Stimulated activated memory B cell treated with anti-CD40 and anti-IgM and Interleukin-4, amounts not matched to agents 10 μg/mL and 1 μg/mL and 100 μg/mL, for 72 hours (primary cell): Measurements from ENCODE around the gene ST3GAL2.
"Not testable (repeated sequence)": the region's sequence is repeated elsewhere in the genome, so short reads cannot be mapped to it uniquely, and the experiment has no call there.

Experiments used
- ATAC-seq: fragments of 150-1000 bp; cut with Tn5 transposase; 2 replicates; pipeline ENCODE4 v1.10.0; 2021
- H3K27ac Mint-ChIP-seq: one replicate; pipeline ENCODE4 v1.8.0; 2022; ENCODE audit warnings: mild to moderate bottlenecking, mixed read lengths
- H3K27me3 Mint-ChIP-seq: one replicate; pipeline ENCODE4 v1.8.0; 2022; ENCODE audit warnings: mixed read lengths
- H3K36me3 Mint-ChIP-seq: one replicate; pipeline ENCODE4 v1.8.0; 2022; ENCODE audit warnings: mixed read lengths
- H3K4me1 Mint-ChIP-seq: one replicate; pipeline ENCODE4 v1.8.0; 2022; ENCODE audit warnings: mixed read lengths
- H3K4me3 Mint-ChIP-seq: one replicate; pipeline ENCODE4 v1.8.0; 2022; ENCODE audit warnings: mild to moderate bottlenecking, moderate library complexity, mixed read lengths
- H3K9me3 Mint-ChIP-seq: one replicate; pipeline ENCODE4 v1.8.0; 2022; ENCODE audit warnings: mixed read lengths

The ST3GAL2 gene

DNA sequence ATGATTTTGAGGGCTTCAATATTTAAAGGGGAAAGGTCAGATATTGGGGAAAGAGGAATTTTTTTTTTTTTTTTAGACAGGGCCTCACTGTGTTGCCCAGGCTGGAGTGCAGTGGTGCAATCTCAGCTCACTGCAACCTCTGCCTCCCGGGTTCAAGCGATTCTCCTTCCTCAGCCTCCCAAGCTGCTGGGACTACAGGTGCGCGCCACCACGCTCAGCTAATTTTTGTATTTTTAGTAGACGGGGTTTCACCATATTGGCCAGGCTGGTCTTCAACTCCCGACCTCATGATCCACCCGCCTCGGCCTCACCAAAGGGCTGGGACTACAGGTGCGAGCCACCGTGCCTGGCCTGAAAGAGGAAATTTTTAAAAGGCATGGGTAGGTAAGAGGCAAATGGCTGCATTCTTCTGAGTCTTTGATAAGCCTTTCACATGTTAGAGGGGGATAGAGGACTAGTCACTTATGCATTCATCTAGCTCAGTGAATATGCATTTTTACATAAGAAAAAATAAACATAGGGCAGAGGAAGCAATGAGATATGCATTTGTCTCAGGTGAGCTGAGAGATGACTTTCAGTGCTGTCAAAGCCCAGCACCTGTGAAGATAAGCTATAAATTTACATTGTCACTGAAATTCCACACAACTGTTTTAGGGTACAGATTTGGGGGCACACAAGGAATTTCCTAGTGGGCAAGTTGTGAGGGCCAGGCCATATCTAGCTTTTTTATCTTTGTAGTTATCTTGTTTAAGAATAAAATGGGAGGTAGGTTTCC lies 14.4 kb upstream of the ST3GAL2 start:
- H3K4me1 Mint-ChIP-seq = peaks cover 19% of the 10 kb centered on the region

DNA sequence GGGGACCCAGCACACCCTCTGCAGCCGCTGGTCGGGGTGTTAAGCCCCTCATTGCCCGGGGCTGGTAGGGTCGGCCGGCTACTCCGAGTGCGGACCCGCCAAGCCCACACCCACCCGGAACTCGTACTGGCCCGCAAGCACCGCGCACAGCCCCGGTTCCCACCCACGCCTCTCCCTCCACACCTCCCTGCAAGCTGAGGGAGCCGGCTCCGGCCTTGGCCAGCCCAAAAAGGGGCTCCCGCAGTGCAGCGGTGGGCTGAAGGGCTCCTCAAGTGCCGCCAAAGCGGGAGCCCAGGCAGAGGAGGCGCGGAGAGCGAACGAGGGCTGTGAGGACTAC lies 12.1 kb upstream of the ST3GAL2 start:
- H3K9me3 Mint-ChIP-seq, H3K4me3 Mint-ChIP-seq, H3K36me3 Mint-ChIP-seq: not testable (repeated sequence)

More for the DNA sequence above, 14.4 kb upstream of the ST3GAL2 start:
- Mint-ChIP-seq H3K27ac (peak overlapping the region; percentile 97), H3K9me3 (no peaks in the 10 kb centered on the region), H3K27me3 (no peaks in the 10 kb centered on the region), H3K36me3 (no peaks in the 10 kb centered on the region), H3K4me3 (peak overlapping the region; percentile 93)
- no peak for ATAC-seq

DNA sequence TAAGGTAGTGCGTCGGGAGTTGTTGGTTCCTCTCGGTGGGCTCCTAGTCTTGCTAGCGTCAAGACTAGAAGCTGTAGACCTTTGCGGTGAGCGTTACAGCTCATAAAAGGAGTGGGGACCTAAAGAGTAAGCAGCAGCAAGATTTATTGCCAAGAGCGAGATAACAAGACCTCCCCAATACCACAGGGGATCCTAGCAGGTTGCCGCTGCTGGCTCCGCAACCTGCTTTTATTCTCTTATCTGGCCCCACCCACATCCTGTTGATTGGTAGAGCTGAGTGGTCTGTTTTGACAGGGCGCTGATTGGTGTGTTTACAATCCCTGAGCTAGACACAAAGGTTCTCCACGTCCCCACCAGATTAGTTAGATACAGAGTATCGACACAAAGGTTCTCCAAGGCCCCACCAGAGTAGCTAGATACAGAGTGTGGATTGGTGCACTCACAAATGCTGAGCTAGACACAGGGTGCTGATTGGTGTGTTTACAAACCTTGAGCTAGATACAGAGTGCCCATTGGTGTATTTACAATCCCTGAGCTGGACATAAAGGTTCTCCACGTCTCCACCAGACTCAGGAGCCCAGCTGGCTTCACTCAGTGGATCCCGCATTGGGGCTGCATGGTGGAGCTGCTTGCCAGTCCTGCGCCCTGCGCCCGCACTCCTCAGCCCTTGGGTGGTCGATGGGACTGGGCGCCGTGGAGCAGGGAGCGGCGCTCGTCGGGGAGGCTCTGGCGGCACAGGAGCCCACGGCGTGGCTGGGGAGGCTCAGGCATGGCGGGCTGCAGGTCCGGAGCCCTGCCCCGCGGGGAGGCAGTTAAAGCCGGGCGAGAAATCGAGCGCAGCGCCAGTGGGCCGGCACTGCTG lies 11.5 kb upstream of the ST3GAL2 start:
- not testable (repeated sequence) for H3K27me3 Mint-ChIP-seq, H3K36me3 Mint-ChIP-seq, ATAC-seq, H3K9me3 Mint-ChIP-seq, H3K27ac Mint-ChIP-seq, H3K4me3 Mint-ChIP-seq
- peaks cover 20% of the 10 kb centered on the region for H3K4me1 Mint-ChIP-seq

More for the DNA sequence above, 12.1 kb upstream of the ST3GAL2 start:
- H3K4me1 Mint-ChIP-seq = peaks cover 21% of the 10 kb centered on the region
- not testable (repeated sequence) for H3K27ac Mint-ChIP-seq, ATAC-seq, H3K27me3 Mint-ChIP-seq

DNA sequence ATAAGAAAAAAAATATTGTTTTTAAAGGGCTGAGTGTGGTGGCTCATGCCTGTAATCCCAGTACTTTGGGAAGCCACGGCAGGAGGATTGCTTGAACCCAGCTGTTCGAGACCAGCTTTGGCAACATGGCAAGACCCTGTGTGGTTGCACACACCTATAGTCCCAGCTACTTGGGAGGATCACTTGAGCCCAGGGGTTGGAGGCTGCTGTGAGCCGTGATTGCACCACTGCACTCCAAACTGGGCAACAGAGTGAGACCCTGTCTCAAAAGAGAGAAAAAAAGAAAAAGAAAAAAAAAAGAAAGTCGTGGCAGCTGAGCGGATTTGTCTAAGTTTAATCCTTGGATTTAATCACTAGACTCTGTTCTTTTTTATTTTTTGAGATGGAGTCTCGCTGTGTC lies 9.2 kb upstream of the ST3GAL2 start:
- Mint-ChIP-seq H3K27me3 (no peaks in the 10 kb centered on the region), H3K27ac (no peak overlapping the region), H3K9me3 (no peaks in the 10 kb centered on the region), H3K4me3 (no peak overlapping the region), H3K36me3 (no peaks in the 10 kb centered on the region), H3K4me1 (peaks cover 9% of the 10 kb centered on the region)
- ATAC-seq = no peak

DNA sequence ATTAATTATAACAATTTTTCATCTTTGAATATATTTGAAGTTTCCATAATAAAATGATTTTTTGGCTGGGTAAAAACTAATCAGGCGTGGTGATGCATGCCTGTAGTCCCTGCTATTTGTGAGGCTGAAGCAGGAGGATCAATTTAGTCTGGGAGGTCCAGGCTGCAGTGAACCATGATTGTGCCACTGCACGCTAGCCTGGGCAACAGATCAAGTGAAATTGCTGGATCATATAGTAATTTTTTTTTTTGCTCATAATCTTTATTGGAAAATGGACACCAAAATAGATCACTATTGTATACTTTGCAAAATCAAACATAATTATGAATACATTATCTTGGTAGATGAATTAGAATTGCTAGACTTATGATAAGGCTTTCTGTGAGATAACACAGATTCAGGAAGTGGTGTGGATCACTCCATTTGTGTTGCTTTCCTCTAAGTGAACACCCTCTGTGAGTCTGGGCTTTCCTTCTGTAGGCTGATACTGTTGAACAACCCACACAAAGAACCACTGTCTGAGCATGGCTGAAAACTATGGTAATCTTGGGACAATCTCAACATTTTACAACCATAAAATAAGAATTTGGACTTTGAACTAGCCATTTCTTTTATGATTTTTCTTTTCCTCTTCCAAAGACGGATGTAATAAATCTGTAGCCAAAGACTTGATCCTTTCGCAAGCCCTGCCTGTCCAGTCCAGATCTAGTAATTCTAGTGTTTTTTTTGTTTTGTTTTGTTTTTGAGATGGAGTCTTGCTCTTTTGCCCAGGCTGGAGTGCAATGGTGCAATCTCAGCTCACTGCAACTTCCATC lies 5.6 kb upstream of the ST3GAL2 start:
- Mint-ChIP-seq H3K27me3 (no peaks in the 10 kb centered on the region), H3K36me3 (no peaks in the 10 kb centered on the region), H3K9me3 (no peaks in the 10 kb centered on the region), H3K4me3 (no peak overlapping the region), H3K4me1 (peaks cover 9% of the 10 kb centered on the region), H3K27ac (no peak overlapping the region)
- no peak for ATAC-seq

DNA sequence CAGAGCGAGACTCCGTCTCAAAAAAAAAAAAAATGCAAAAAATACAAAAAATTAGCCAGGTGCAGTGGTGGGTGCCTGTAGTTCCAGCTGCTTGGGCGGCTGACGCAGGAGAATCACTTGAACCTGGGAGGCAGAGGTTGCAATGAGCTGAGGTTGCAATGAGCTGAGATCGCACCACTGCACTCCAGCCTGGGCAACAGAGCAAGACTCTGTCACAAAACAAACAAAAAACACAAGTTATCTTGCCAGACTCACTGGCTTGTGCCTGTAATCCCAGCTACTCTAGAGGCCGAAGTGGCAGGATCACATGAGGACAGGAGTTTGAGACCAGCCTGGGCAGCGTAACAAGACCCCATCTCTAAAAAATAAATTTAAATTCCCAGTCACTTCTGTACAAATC lies 3.4 kb upstream of the ST3GAL2 start:
- no peak overlapping the region for H3K4me3 Mint-ChIP-seq
- H3K36me3 Mint-ChIP-seq = no peaks in the 10 kb centered on the region
- H3K9me3 Mint-ChIP-seq = no peaks in the 10 kb centered on the region
- peaks cover 20% of the 10 kb centered on the region for H3K4me1 Mint-ChIP-seq
- no peak for ATAC-seq
- H3K27me3 Mint-ChIP-seq = no peaks in the 10 kb centered on the region
- no peak overlapping the region for H3K27ac Mint-ChIP-seq

DNA sequence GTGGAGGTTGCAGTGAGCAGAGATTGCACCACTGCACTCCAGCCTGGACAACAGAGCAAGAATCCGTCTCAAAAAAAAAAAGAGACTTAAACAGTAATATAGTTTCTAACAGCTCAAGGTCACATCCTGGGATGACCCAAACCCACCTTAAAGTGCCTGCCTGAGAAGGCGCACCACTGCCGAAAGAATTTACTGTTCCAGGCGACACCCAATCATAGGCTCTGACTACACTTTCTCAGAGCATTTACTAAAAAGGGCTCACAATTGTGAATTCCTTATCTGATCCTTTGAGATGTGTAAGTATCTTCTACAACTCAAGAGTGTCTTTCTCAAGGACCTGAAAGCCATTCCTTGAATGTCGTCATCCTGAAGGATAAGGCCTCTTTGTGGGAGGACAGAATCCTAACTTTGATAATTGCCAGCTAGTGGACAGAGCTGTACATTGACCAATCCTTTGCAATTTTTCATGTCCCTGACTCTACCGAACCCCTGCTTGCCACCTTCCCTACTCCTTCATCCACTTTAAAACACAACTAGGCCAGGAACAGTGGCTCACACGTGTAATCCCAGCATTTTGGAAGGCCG lies 2.6 kb upstream of the ST3GAL2 start:
- no peak for ATAC-seq
- no peaks in the 10 kb centered on the region for H3K36me3 Mint-ChIP-seq
- no peaks in the 10 kb centered on the region for H3K27me3 Mint-ChIP-seq
- H3K4me1 Mint-ChIP-seq = peaks cover 20% of the 10 kb centered on the region
- H3K27ac Mint-ChIP-seq = no peak overlapping the region
- H3K4me3 Mint-ChIP-seq = no peak overlapping the region
- H3K9me3 Mint-ChIP-seq = no peaks in the 10 kb centered on the region

DNA sequence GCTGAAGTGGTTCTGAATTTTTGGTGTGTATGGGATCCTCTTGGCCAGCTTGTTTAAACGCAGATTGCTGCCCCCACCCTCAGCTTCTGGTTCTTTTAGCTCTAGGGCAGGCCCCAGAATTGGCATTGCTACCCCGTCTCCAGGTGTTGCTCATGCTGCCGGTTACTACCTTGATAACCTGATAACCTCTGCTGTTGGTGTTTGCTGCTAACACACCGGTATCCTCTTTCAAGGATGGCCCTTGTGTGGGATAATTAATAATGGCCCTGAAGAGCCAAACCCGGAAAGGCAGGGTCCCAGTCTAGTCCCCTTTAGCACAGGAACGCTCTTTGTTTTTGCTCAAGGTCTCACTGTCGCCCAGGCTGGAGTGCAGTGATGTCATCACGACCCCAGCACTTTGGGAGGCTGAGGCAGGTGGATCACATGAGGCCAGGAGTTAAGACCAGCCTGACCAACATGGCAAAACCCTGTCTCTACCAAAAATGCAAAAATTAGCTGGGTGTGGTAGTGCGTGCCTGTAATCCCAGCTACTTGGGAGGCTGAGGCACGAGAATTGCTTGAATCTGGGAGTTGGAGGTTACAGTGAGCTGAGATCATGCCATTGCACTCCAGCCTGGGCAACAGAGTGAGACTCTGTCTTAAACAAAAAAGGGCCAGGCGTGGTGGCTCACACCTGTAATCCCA lies 1.3 kb upstream of the ST3GAL2 start:
- peak overlapping the region; percentile 83 for H3K4me3 Mint-ChIP-seq
- ATAC-seq = no peak
- no peaks in the 10 kb centered on the region for H3K27me3 Mint-ChIP-seq
- H3K4me1 Mint-ChIP-seq = peaks cover 23% of the 10 kb centered on the region
- H3K36me3 Mint-ChIP-seq = no peaks in the 10 kb centered on the region
- H3K9me3 Mint-ChIP-seq = no peaks in the 10 kb centered on the region
- peak overlapping the region; percentile 86 for H3K27ac Mint-ChIP-seq

DNA sequence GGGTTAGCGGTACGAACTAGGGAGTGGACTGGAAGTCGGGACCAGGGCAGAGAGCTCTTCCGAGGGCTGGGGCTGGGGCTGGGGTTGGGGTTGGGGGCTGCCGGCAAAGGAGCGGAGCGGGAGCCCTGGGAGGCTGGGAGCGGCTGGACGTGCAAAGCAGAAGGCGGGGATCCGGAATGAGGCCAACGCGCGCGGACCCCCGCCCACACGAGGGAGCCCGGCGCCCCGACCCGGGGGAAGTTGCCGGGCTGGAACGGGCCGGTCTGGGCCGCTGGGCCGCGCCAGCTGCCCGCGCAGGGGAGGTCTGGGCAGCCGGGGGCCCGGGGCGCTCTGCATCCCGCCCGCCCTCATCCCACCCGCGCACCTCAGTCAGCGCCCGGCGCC lies 323 bp downstream of the ST3GAL2 start:
- ATAC-seq = no peak
- Mint-ChIP-seq H3K9me3 (no peaks in the 10 kb centered on the region), H3K36me3 (no peaks in the 10 kb centered on the region), H3K27me3 (no peaks in the 10 kb centered on the region), H3K4me3 (peak overlapping the region; percentile 97), H3K27ac (peak overlapping the region; percentile 86), H3K4me1 (peaks cover 38% of the 10 kb centered on the region)

DNA sequence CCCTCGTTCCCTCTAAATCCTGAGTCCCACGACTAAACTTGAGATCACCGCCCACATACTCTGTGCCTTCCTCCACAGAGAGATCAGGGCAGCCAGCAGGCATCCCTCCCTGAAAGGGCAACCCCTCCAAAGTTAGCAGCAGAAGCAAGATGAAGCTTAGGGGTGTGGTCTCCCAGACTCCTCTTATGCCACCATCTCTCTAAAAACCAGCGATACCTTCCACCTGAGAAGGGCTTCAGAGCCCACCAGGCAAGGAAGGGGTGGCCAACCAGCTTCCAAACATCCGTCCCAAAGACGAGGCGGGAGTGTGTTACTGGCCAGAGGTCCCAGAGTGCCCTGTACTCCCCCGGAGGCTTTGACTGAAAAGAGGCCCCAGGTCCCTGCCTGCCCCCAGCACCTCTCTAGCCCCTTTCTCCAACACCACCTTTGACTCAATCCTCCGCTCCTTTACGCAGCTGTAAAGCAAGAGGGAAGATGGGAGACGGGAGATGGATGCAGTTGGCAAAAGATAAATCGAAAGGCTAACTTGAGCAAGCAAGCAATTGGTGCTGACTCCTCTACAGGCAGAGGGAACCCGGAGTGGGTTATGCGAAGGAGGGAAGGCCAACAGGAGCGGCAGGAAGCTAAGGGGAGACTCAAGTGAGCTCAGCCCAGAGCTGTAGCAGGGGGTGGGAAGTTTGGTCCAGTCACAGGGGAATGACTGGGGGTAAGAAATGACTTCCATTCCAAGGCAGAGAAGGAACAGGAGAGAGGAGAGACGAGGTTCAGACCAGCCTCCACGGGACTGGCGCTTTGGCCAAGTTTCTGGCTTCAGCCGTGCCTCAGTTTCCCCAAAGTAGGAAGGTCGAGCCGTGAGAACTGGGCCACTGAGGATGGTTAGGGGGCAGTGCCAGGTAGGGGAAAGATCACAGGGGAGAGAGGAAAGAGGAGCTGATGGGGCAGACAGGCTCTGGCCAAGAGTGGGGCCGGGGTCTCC lies 1.0 kb downstream of the ST3GAL2 start:
- Mint-ChIP-seq H3K27me3 (no peaks in the 10 kb centered on the region), H3K27ac (peak overlapping the region; percentile 86), H3K4me3 (peak overlapping the region; percentile 97), H3K4me1 (peaks cover 45% of the 10 kb centered on the region), H3K9me3 (no peaks in the 10 kb centered on the region), H3K36me3 (no peaks in the 10 kb centered on the region)
- no peak for ATAC-seq

DNA sequence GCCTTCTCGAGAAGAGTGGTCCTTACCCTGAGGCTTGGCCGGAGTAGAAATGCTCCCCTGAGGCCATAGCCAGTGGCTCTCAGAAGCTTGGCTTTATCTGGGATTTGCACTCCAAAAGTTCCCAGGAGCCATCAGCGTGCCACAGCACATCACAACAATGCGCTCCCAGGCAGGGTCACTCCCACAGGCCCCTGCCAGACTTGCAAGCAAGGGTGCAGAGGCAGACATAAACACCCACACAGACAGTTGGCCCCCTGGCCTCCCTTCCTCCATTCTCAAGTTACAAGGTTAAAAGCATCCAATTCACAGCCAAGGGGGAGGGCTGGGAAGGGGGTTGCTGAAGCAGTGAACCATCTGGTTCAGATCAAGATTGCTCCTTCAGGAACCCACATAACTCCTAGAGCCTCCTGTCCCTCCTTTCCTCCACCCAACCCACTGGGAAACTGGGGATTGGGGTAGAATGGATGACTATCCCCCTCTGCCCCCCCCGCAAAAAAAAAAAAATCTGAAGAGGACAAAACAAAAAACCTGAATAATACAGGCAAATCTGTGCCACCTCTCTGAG lies 1.8 kb downstream of the ST3GAL2 start:
- Mint-ChIP-seq H3K27me3 (no peaks in the 10 kb centered on the region), H3K36me3 (no peaks in the 10 kb centered on the region), H3K4me3 (peak overlapping the region; percentile 97), H3K4me1 (peaks cover 51% of the 10 kb centered on the region), H3K27ac (peak overlapping the region; percentile 86), H3K9me3 (no peaks in the 10 kb centered on the region)
- ATAC-seq = no peak

DNA sequence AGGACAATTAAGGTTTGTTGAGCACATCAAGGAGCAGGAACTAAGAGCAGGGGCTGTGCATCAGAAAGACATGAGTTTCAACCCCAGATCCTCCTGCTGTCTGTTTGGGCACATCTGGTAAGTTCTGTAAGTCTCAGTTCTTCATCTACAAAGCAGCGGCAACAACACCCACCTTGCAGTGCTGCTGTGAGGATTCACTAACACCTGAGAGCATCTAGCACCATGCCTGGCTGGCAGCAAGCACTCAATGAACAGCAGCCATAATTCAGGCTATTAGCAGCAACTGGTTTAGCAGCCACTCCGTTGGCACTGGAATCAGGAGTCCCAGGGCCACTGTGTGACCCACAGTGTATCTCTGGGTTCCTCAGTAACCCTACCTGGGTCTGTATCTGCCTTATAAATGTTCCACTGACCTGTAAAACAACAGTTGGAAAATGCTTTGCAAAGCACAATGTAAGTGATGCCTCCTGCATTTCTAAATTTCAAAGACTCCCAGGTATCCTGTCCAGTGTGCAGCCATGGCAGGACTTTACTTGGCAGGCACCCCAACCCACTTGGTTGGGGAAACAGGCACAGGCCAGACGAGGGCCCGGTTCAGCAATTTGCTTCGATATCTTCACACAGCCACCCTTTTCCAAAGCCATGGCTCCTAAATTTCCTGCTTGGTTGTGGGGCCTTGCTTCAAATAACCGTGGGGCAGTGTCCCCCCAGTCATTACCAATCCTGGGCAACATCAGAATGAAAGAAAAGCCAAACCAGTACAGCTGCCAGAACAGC lies 4.2 kb downstream of the ST3GAL2 start:
- no peak overlapping the region for H3K4me3 Mint-ChIP-seq
- H3K36me3 Mint-ChIP-seq = no peaks in the 10 kb centered on the region
- no peaks in the 10 kb centered on the region for H3K27me3 Mint-ChIP-seq
- no peak for ATAC-seq
- H3K9me3 Mint-ChIP-seq = no peaks in the 10 kb centered on the region
- H3K4me1 Mint-ChIP-seq = peaks cover 70% of the 10 kb centered on the region
- peak overlapping the region; percentile 96 for H3K27ac Mint-ChIP-seq
